Neural cell (in vitro differentiated cells): ENCODE data around the gene COL6A5. TPM values are rescaled to one million over a fixed set of nuclear protein-coding genes. Genes with fewer than 3 reads are reported as not detected.

Experiments used
- H2AFZ ChIP-seq: fragments of 200-600, 300-800 bp; sonication (generic), shearing (Covaris generic); 2 replicates; pipeline ENCODE4 v1.6.0; 2014; ENCODE audit warnings: low read depth, mild to moderate bottlenecking, antibody characterized with exemption, low read length, moderate library complexity
- H3F3A ChIP-seq: fragments of 200-600 bp; shearing (Covaris generic); 2 replicates; pipeline ENCODE4 v1.6.1; 2016; ENCODE audit warnings: mild to moderate bottlenecking, moderate library complexity, mixed read lengths, antibody characterized with exemption, low read length; ENCODE audit not compliant: insufficient read depth, poor library complexity, severe bottlenecking
- H3K27ac ChIP-seq: fragments of 200-600, 300-800 bp; sonication (generic), shearing (Covaris generic); 2 replicates; pipeline ENCODE4 v1.5.1; 2014; ENCODE audit warnings: mild to moderate bottlenecking, low read length, moderate library complexity
- H3K27me3 ChIP-seq: fragments of 300-800, 200-600 bp; sonication (generic), shearing (Covaris generic); 2 replicates; pipeline ENCODE4 v1.6.0; 2014; ENCODE audit warnings: mild to moderate bottlenecking, low read depth, low read length, moderate library complexity; ENCODE audit not compliant: insufficient read depth
- H3K36me3 ChIP-seq: fragments of 300-800, 200-600 bp; sonication (generic), shearing (Covaris generic); 2 replicates; pipeline ENCODE4 v1.5.1; 2014; ENCODE audit warnings: mild to moderate bottlenecking, antibody characterized with exemption, low read length, moderate library complexity; ENCODE audit not compliant: insufficient read depth
- H3K4me2 ChIP-seq: fragments of 300-800, 200-600 bp; sonication (generic), shearing (Covaris generic); 2 replicates; pipeline ENCODE4 v1.6.0; 2014; ENCODE audit warnings: mild to moderate bottlenecking, low read length
- H3K4me3 ChIP-seq: fragments of 300-800, 200-600 bp; sonication (generic), shearing (Covaris generic); 2 replicates; pipeline ENCODE4 v1.5.1; 2014; ENCODE audit warnings: mild to moderate bottlenecking, low read length, moderate library complexity
- H3K79me2 ChIP-seq: fragments of 200-600 bp; shearing (Covaris generic); replicated peaks from 2 replicates; pipeline ENCODE4 v1.6.0; 2014; ENCODE audit warnings: mild to moderate bottlenecking, low read length, moderate library complexity; ENCODE audit not compliant: insufficient read depth
- H3K9ac ChIP-seq: fragments of 300-800, 200-600 bp; sonication (generic), shearing (Covaris generic); 2 replicates; pipeline ENCODE4 v1.6.1; 2016; ENCODE audit warnings: mild to moderate bottlenecking, low read length, mixed read lengths
- H3K9me2 ChIP-seq: fragments of 200-600 bp; shearing (Covaris generic); 2 replicates; pipeline ENCODE4 v1.6.1; 2016; ENCODE audit warnings: mild to moderate bottlenecking, low read length, mixed read lengths; ENCODE audit not compliant: insufficient read depth
- H3K9me3 ChIP-seq: fragments of 200-600, 300-800 bp; sonication (generic), shearing (Covaris generic); 2 replicates; pipeline ENCODE4 v1.6.1; 2016; ENCODE audit warnings: mild to moderate bottlenecking, mixed run types, low read length, moderate library complexity, mixed read lengths
- H4K20me1 ChIP-seq: fragments of 200-600 bp; shearing (Covaris generic); 2 replicates; pipeline ENCODE4 v1.6.1; 2016; ENCODE audit warnings: mild to moderate bottlenecking, mixed run types; ENCODE audit not compliant: insufficient read depth
- EP300 ChIP-seq: fragments of 450-650 bp; conservative IDR thresholded peaks from 2 replicates; pipeline ENCODE4 v1.6.1; 2014; ENCODE audit warnings: antibody characterized with exemption, mild to moderate bottlenecking, moderate library complexity; ENCODE audit not compliant: poor library complexity, severe bottlenecking
- EZH2 ChIP-seq: fragments of 200-600, 300-800 bp; shearing (Covaris generic), sonication (generic); IDR thresholded peaks from 2 replicates; pipeline ENCODE4 v1.6.1; 2014; ENCODE audit warnings: antibody characterized with exemption, low read length, borderline replicate concordance, mild to moderate bottlenecking; ENCODE audit not compliant: insufficient read depth, poor library complexity, severe bottlenecking
- MXI1 ChIP-seq: fragments of 450-650 bp; conservative IDR thresholded peaks from 2 replicates; pipeline ENCODE4 v1.6.1; 2014; ENCODE audit warnings: antibody characterized with exemption, mild to moderate bottlenecking; ENCODE audit not compliant: poor library complexity, severe bottlenecking
- POLR2AphosphoS5 ChIP-seq: IDR thresholded peaks from 2 replicates; pipeline ENCODE4 v1.6.1; 2012
- RAD21 ChIP-seq: fragments of 450-650 bp; conservative IDR thresholded peaks from 2 replicates; pipeline ENCODE4 v1.6.1; 2014; ENCODE audit warnings: antibody characterized with exemption, mild to moderate bottlenecking, moderate library complexity
- SMC3 ChIP-seq: fragments of 450-650 bp; conservative IDR thresholded peaks from 2 replicates; pipeline ENCODE4 v1.6.1; 2014; ENCODE audit warnings: antibody characterized with exemption, mild to moderate bottlenecking, moderate library complexity; ENCODE audit not compliant: poor library complexity
- TAF1 ChIP-seq: IDR thresholded peaks from 2 replicates; pipeline ENCODE4 v1.6.1; 2012; ENCODE audit warnings: low read depth
- polyA plus RNA-seq: library from polyadenylated mRNA; depleted of rRNA; stranded (reverse); fragments of >200 nt; gene quantifications from 2 replicates; pipeline ENCODE4 v1.2.3, GENCODE V29; 2014
- TF ChIP-seq, protein P1 (sequence below): IDR thresholded peaks from 2 replicates; pipeline ENCODE4 v1.6.1; 2012; ENCODE audit warnings: borderline replicate concordance
- TF ChIP-seq, protein P2 (sequence below): fragments of 450-650 bp; IDR thresholded peaks from 2 replicates; pipeline ENCODE4 v1.5.1; 2014; ENCODE audit warnings: antibody characterized with exemption, mild to moderate bottlenecking, moderate library complexity; ENCODE audit not compliant: poor library complexity, severe bottlenecking

The COL6A5 gene
- polyA plus RNA-seq, 1 donor from 2014 or later = not detected

DNA sequence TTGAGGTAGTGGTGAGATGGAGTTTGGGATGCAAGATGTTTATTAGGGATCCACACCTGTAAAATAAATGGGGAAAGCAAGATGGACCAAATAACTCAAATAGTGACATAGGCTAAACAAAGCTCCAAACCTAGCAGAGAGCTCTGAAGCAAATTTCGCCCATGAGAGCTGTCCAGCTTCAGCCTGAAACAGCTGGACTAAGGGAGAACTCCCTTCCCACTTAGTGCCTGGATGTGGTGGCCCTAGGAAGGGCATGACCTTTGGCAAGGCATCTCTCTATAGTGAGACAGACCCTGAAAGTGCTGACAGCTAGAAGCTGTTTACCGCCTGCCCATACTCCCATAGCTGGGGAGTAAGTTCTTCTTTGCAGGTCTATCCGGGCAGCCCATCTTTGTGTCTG lies 48.1 kb downstream of the COL6A5 start:
- no peaks in the 10 kb centered on the region for H3K9me2 ChIP-seq
- H3K9ac ChIP-seq = no peak overlapping the region
- no peak overlapping the region for H3K27ac ChIP-seq
- no peaks in the 10 kb centered on the region for H3F3A ChIP-seq
- H3K36me3 ChIP-seq = no peaks in the 10 kb centered on the region
- no peak overlapping the region for H2AFZ ChIP-seq
- H4K20me1 ChIP-seq = no peaks in the 10 kb centered on the region
- no peak overlapping the region for H3K4me3 ChIP-seq
- peaks cover 3% of the 10 kb centered on the region for H3K27me3 ChIP-seq
- TF ChIP-seq EP300 (no peak), MXI1 (no peak), POLR2AphosphoS5 (no peak), TAF1 (no peak), EZH2 (no peak), RAD21 (no peak), SMC3 (no peak)
- TF ChIP-seq, protein P1, sequence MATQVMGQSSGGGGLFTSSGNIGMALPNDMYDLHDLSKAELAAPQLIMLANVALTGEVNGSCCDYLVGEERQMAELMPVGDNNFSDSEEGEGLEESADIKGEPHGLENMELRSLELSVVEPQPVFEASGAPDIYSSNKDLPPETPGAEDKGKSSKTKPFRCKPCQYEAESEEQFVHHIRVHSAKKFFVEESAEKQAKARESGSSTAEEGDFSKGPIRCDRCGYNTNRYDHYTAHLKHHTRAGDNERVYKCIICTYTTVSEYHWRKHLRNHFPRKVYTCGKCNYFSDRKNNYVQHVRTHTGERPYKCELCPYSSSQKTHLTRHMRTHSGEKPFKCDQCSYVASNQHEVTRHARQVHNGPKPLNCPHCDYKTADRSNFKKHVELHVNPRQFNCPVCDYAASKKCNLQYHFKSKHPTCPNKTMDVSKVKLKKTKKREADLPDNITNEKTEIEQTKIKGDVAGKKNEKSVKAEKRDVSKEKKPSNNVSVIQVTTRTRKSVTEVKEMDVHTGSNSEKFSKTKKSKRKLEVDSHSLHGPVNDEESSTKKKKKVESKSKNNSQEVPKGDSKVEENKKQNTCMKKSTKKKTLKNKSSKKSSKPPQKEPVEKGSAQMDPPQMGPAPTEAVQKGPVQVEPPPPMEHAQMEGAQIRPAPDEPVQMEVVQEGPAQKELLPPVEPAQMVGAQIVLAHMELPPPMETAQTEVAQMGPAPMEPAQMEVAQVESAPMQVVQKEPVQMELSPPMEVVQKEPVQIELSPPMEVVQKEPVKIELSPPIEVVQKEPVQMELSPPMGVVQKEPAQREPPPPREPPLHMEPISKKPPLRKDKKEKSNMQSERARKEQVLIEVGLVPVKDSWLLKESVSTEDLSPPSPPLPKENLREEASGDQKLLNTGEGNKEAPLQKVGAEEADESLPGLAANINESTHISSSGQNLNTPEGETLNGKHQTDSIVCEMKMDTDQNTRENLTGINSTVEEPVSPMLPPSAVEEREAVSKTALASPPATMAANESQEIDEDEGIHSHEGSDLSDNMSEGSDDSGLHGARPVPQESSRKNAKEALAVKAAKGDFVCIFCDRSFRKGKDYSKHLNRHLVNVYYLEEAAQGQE = no peak
- TF ChIP-seq, protein P2, sequence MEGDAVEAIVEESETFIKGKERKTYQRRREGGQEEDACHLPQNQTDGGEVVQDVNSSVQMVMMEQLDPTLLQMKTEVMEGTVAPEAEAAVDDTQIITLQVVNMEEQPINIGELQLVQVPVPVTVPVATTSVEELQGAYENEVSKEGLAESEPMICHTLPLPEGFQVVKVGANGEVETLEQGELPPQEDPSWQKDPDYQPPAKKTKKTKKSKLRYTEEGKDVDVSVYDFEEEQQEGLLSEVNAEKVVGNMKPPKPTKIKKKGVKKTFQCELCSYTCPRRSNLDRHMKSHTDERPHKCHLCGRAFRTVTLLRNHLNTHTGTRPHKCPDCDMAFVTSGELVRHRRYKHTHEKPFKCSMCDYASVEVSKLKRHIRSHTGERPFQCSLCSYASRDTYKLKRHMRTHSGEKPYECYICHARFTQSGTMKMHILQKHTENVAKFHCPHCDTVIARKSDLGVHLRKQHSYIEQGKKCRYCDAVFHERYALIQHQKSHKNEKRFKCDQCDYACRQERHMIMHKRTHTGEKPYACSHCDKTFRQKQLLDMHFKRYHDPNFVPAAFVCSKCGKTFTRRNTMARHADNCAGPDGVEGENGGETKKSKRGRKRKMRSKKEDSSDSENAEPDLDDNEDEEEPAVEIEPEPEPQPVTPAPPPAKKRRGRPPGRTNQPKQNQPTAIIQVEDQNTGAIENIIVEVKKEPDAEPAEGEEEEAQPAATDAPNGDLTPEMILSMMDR = no peak
- no peaks in the 10 kb centered on the region for H3K9me3 ChIP-seq
- H3K79me2 ChIP-seq = no peaks in the 10 kb centered on the region
- H3K4me2 ChIP-seq = no peak overlapping the region

DNA sequence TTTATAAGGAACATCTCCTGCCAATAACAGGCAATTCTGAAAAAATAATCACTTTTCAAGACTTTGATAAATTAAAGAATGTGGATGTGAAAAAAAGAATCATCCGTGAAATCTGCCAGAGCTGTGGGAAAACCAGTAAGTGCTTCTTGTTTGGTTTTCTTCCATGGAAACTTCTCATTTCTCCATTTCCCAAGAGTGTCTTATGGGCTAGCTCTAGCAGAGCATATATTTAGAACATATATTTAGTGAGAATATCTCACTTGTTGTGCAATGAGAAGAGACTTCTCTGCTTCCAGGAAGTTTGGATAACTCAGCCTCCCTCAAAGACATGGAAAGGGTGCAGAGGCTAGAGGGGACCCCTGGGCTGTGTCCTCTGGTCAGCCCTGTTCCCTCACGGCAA lies 49.9 kb downstream of the COL6A5 start:
- H3K4me3 ChIP-seq = no peak overlapping the region
- no peak overlapping the region for H2AFZ ChIP-seq
- H4K20me1 ChIP-seq = no peaks in the 10 kb centered on the region
- H3K27me3 ChIP-seq = peaks cover 3% of the 10 kb centered on the region
- no peak overlapping the region for H3K9ac ChIP-seq
- H3K9me3 ChIP-seq = no peaks in the 10 kb centered on the region
- no peaks in the 10 kb centered on the region for H3K79me2 ChIP-seq
- TF ChIP-seq POLR2AphosphoS5 = no peak
- no peak overlapping the region for H3K27ac ChIP-seq
- no peaks in the 10 kb centered on the region for H3F3A ChIP-seq
- no peaks in the 10 kb centered on the region for H3K9me2 ChIP-seq
- no peak overlapping the region for H3K4me2 ChIP-seq
- H3K36me3 ChIP-seq = no peaks in the 10 kb centered on the region

DNA sequence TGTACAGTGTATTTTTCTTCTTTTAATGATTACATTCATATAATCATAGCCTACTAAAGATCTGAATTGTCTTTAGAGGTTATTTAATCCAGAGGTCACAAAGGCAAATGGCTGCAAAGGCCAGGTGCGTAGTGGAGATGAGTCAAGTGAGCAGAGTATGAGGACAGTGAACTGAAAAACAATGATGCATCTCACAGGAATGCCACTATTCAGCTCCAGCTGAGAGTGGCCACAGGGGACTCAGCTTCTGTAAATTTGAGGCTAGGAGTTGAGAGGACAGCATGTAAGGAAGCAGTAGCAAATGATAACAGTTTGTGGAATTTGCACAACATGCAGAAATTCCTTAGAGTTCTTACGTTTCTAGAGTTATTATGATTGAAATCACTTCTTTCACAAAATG lies 50.4 kb downstream of the COL6A5 start:
- peaks cover 3% of the 10 kb centered on the region for H3K27me3 ChIP-seq
- H3K9me3 ChIP-seq = no peaks in the 10 kb centered on the region
- no peak overlapping the region for H3K4me3 ChIP-seq
- no peaks in the 10 kb centered on the region for H3K9me2 ChIP-seq
- H3K27ac ChIP-seq = no peak overlapping the region
- no peak overlapping the region for H3K9ac ChIP-seq
- no peaks in the 10 kb centered on the region for H3K36me3 ChIP-seq
- no peak overlapping the region for H2AFZ ChIP-seq
- H3F3A ChIP-seq = no peaks in the 10 kb centered on the region
- TF ChIP-seq EP300 (no peak), EZH2 (no peak), RAD21 (no peak), MXI1 (no peak), TAF1 (no peak), SMC3 (no peak), POLR2AphosphoS5 (no peak)
- TF ChIP-seq, protein P1 = no peak
- TF ChIP-seq, protein P2 = no peak
- no peaks in the 10 kb centered on the region for H4K20me1 ChIP-seq
- H3K4me2 ChIP-seq = no peak overlapping the region
- no peaks in the 10 kb centered on the region for H3K79me2 ChIP-seq
